GM11168 (cell line): Measurements from ENCODE around the gene PPP2R2C.

Experiments
- in situ Hi-C: fragments of 300-500 bp; cut with MboI; formaldehyde crosslinking; loops from one replicate; pipeline ENCODE4 v1.12.0; 2022; ENCODE audit warnings: low sequenced_read_pairs; ENCODE audit not compliant: unreplicated experiment

PPP2R2C gene

DNA sequence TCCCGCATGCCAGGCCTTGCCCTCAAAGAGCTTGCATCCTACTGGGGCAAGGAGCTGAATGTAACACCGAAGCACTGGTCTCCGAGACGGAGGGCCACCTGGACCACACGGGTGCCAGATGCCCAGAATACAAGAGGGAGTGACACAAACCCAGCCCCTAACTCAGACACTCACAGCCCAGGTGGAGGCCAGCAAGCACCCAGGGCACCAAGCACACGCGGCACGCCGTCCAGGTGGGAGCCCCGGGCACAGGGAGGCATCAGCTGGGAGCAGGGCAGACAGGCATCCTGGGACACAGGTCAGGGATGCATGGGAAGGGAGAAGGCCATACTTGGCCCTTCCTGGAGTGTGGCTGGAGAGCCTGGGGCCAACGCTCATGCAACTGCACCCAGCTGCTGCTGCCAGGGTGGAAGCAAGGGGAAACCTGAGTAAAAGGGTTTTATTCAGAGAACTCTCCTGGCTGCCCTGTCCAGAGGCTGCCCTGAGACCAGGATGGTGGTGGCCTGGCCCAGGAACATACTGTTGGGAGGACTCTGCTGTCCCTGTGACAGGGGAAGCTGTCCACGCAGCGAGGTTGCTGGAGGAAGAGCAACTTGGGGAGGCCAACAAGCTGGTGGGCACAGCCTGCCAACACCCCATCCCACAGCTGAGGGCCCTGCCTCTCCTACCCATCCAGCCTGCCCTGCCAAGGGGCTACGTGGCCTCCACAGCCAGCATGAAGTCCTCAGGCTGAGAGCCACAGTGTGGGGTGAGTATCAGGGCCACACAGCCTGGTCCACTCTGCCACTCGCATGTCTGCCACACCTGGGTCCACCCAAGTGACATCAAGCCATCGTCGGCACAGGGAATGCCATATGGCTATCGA is 22.2 kb upstream of the PPP2R2C start:
- in situ Hi-C loops = no loop called here

DNA sequence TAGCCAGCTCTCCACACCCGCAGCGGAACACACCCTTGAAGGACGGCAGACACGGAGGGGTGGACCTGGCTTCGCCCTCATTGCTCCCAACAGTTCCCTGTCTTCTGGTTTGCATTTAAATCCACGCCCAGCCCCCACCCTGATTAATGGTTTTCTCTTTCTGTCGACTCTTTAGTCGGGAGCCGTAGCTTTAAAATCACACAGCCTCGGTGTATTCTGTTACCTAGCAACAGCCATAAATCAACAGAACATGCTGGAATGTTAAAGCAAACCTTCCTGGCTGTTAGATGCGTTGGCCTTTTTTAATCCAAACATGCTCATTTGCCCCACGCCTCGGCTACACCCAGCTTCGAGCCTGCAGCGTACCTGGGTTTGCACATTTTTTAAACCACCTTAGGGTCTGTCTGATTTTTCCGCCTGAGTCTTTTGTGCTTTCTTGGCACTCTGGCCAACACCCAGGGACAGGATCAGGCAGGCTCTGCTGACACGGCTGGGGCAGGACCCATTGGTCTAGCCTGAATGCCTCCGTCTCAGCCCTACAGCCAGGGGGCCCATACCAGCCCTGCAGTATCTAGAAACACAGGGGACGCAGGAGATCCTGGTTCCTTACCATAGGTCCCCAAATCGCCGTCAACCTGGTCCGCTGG is 21.4 kb upstream of the PPP2R2C start:
- in situ Hi-C loops = no loop called here

- in situ Hi-C loops = no loop called here
Observed at GRCh38 chr4:6492861-6493657, 20.6 kb upstream of the PPP2R2C start.

- in situ Hi-C loops = no loop called here
Observed at GRCh38 chr4:6492027-6492590, 19.7 kb upstream of the PPP2R2C start.

- in situ Hi-C loops = no loop called here
Observed at GRCh38 chr4:6491235-6491634, 18.8 kb upstream of the PPP2R2C start.

DNA sequence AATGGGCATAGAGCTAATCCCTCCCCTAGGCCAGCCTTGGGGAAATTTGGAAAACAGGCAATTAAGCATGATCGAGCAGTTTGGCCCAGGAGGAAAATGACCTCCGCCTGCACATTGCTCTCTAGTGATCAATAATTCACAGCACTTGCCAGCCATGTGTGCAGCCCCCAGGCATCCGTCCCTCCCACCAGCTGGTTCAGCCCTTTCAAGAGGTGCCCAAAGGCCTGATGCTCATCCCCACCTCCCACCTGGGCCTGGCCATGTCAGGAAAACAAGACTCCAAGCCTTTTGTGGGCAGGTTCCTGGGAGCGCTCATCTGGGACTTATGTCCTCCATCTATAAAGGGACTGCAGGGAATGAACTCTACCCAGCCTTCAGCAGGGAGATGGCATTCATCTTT is 17.5 kb upstream of the PPP2R2C start:
- in situ Hi-C loops = no loop called here

GRCh38 chr4:6487466-6487865 is 15.1 kb upstream of the PPP2R2C start:
- in situ Hi-C loops = no loop called here

DNA sequence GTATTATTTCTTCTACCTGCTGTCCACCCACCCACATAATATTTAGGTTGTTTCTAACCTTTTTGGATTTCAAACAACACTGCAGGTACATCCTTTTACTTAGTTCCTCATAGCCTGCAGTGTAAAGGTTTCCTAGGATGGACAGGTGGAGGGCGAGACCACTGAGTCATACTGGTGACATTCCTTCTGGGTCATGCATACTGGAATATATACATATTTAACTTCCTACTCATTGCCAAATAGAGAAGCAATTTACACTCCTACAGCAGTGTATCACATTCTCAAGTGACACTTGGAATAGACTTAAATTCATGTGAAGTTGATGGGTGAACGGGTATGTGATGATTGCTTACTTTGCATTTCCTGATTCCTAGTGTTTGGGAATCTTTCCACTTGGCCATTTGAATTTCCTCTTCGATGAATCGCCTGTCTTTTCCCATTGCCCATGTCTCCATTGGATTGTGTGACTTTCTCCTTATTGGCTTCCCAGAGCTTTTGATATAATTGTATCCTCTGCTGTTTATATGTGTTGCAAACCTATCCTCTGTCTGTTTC is 8.2 kb upstream of the PPP2R2C start:
- in situ Hi-C loops = no loop called here

DNA sequence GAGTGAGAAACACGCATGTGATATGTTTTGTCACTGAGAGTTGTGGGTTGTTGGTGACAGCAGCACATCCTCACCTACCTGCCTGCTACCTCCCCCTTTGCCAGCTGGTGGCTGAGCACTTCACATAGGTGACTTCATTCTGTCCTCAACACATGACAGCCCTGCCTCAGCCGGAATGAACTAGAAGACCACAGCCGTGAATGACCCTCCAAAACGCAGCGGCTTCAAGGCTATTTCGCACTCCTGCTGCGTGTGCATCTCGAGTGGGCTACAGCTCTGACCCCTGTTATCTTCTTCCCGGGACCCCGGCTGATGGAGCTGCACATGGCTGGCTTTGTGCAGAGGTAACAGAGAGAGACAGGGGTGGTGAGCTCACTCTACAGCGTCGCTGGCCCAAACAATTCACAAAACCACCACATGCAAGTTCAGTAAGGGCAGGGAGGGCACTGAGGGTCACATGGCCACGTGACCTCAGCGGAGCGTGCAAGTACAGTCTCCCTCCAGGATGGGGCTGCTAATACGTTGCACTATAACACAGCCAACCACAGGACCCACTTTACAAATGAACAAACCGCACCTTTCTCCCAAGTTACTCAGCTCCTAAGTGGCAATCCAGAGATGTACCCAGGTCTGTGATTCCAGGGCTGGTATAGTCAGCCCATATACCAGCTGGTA is 6.3 kb upstream of the PPP2R2C start:
- in situ Hi-C loops = no loop called here

DNA sequence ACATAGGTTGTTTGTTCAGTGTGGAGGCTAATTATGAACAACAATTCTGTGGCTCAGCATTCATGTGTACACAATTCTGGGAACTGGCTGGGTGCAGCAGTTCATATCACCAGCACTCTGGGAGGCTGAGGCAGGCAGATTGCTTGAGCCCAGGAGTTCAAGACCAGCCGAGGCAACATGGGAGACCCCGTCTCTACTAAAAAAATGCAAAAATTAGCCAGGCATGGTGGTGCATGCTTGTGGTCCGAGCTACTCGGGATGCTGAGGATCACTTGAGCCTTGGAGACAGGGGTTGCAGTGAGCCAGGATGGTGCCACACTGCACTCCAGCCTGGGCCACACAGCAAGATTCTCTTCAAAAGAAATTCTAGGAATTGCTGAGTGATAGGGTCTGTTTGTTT is 4.5 kb upstream of the PPP2R2C start:
- in situ Hi-C loops = no loop called here

DNA sequence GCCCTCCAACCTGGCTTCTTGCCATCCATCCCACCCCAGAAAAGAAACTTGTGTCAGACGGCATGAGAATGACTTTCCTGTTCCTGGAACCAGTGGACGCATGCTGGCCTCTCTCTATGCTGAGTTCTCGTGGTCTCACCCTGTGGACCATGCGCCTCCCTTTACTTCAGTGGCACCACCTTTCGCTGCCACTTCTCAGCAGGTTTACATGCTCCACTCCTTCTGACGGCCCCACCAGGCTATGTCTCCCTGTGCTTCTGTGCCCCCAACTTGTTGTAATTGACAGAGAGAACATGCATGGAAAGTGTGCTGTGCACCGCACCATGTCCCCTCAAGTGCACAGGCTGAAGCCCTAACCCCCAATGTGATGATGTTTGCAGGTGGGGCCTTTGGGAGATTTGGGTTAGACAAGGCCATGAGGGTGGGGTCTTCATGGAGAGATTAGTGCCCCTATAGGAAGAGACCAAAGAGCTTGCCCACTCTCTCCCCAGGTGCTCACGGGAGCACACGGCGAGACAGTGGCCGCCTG is 3.1 kb upstream of the PPP2R2C start:
- in situ Hi-C loops = no loop called here

DNA sequence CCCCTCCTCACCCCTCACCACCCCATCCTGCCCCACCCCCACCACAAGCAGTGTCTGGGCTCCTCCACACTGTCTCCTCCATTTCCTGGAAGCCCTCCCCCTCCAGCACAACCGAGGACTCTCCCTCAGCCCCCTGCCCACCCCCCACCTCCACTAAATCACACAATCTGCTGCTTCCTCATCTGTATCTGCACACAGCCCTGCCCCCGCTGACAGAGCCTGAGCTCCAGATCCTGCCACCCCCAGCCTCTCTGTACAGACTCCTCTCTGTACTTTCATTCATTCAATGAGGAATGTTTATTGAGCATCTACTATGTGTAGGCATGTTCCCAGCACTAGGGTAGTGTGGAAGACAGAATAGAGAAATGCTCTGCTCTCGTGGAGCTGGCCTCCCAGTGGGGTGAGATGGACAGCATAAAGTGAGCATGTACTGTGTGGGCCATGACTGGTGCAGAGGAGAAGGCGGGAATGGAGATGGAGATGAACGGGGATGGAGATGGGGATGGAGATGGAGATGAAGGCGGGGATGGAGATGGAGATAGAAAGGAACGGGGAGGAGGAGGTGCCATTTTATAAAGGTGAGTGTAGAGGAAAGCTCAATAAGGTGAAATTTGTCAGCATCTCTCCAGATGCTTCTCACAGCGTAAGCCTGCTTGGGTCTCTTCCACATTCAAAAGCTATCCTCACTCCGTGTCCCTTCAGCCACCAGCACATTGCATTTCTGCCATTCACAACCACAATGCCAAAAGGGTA is 2.5 kb upstream of the PPP2R2C start:
- in situ Hi-C loops = no loop called here

DNA sequence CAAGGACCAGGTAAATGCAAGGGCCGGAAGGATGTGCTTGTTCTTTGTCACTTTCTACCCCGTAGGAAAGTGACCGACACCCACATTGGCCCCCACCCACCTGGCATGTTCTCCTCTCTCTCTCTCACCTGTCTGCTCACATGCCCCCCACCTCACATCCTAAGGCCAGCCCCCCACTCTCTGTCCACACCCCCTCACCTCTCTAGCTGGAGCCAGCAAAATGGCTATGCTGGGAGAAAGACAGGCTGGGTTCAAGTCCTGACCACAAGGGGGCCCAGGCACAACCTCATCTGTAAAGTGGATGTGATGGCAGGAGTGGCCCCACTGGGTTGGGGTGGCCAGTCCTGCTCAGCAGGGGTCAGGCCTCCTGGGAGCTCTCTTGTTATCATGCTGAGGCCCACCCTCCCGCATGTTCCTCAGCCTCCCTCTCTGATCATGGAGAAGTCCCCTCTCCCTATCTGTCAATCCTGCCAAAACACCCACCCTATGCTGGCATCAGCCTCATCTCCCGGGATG is 1.7 kb upstream of the PPP2R2C start:
- in situ Hi-C loops = no loop called here

- in situ Hi-C loops = no loop called here
Observed at GRCh38 chr4:6473264-6474052, 1.0 kb upstream of the PPP2R2C start.

GRCh38 chr4:6472008-6472386 is 417 bp downstream of the PPP2R2C start:
- in situ Hi-C loops = no loop called here

DNA sequence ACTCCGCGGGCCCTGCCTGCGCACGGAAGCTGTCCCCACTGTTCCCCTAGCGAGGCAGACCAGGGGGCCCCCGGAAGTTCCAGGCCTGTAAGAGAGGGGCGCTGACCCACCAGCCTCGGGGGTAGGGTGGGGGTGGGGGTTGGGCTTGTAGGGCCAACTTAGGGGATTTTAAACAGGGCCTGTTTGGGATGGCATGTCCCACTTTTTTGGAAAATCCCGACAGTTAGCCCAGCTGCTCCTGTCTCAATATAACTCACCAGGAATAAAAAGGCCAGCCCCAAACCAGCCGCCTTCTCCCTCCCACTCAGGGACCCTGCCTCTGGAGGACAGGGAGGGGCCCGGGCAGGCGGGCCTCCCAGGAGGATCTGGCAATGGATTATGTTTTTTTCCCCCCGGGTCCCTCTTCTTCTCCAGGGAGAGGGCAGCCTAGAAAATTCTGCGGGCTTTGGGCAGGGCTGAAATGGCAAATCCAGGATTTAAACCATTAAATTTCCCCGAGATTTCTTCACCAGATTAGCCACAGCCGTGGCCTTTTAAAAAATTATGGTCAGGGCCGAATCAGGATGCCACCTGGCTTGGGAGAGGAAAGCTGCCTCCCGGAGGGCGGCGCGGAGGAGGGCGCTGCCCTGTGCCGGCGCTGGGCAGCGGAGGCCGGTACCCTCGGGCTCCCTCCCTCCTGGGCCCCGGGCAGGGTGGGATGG is 957 bp downstream of the PPP2R2C start:
- in situ Hi-C loops = no loop called here

GRCh38 chr4:6470502-6471306 is 1.7 kb downstream of the PPP2R2C start:
- in situ Hi-C loops = no loop called here
